ENCODE data around the gene HTR3B.
A peak's percentile ranks its signal among the peaks of the same experiment; 100 is the strongest.
"Not testable (repeated sequence)": the region's sequence is repeated elsewhere in the genome, so short reads cannot be mapped to it uniquely, and the experiment has no call there.

HTR3B gene

DNA sequence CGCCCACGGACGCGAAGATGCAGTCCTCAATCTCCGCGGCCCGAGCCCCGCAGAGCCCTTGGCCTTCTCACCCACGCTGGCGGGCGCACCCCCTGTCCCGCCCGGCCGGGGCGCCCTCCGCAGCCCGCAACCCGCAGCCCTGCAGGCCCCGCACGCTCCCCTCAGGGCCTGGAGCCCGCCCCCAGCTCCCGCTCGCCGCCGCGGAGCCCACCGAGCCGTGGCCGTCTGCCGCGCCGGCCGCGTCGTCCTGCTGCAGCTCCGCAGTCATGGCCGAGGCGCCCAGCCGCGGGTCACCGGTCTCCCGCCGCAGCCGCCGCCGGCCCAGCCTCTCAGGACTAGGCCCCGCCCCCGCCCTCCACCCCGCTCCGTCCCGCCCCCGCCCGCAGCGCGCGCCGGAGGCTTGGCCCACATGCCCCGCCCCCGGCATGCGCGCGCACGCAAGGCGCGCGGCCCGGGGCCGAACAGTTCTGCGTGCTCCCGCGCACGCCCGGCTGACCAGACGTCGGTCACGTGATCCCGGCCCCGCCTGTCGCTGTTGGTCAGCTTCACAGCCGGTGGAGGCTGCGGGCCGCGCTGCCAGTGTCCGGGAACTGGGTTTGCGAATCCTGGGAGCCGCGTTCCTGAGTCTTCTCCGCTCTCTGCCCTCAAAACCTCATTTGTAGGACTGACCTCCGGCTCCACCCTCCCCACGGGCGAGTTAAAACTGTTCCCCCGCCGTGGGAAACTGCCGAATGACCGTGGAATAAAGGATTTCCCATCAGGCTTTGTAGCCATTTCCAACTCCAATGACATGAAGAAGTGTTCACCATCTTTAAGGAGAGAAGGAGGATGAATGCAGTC is 29.1 kb upstream of the HTR3B start, which contains the start of gene USP28:
USP28 (minus strand) TSS at position 339 of the 840 bp plus-strand sequence; CDS start at position 268, 71 bp downstream.
- DNase-seq (ENCODE audit: low read depth in 2 of 2) = peak; percentile 95 to 98
- peak within 1 kb of the TSS; percentile 70 to 71 for H3K4me3 ChIP-seq (replicated peaks in 1 of 2; ENCODE audit: low read depth in 2 of 2, low read length in 2 of 2)
- TF ChIP-seq, protein P1, sequence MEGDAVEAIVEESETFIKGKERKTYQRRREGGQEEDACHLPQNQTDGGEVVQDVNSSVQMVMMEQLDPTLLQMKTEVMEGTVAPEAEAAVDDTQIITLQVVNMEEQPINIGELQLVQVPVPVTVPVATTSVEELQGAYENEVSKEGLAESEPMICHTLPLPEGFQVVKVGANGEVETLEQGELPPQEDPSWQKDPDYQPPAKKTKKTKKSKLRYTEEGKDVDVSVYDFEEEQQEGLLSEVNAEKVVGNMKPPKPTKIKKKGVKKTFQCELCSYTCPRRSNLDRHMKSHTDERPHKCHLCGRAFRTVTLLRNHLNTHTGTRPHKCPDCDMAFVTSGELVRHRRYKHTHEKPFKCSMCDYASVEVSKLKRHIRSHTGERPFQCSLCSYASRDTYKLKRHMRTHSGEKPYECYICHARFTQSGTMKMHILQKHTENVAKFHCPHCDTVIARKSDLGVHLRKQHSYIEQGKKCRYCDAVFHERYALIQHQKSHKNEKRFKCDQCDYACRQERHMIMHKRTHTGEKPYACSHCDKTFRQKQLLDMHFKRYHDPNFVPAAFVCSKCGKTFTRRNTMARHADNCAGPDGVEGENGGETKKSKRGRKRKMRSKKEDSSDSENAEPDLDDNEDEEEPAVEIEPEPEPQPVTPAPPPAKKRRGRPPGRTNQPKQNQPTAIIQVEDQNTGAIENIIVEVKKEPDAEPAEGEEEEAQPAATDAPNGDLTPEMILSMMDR (IDR thresholded peaks at IDR 0.05; ENCODE audit: low read depth, low read length) = no peak

DNA sequence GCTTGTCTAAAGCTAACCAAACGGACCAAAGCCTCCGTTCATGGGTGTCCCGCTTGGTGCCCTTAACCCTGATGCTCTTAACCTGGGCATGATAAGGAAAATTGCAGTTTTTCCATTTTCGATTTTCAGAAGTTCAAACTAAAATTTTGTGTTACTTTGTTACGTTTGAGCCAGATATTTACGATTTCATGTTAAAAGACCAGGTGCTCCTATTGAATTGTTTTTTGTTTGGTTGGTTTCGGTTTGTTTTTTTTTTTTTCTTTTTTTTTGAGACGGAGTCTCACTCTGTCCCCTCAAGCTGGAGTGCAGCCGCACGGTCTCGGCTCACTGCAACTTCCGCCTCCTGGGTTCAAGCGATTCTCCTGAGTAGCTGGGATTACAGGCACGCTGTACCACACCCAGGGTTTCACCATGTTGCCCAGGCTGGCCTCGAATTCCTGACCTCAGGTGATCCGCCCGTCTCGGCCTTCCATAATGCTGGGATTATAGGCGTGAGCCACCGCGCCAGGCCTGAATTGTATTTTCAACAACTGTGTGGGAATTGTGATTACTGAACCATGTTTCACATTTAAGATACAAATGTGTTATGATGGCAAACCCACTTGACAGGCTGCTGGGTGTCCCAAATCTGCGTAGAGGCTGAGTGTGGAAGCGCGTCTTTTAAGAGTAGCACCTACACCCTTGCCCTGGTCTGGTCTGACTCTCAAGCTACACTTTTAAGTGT is 28.4 kb upstream of the HTR3B start:
- TF ChIP-seq, protein P1 (IDR thresholded peaks at IDR 0.05; ENCODE audit: low read depth, low read length) = no peak
- DNase-seq (ENCODE audit: low read depth in 2 of 2) = no peak
- H3K4me3 ChIP-seq (replicated peaks in 1 of 2; ENCODE audit: low read depth in 2 of 2, low read length in 2 of 2) = peak overlapping the region; percentile 49 to 50

DNA sequence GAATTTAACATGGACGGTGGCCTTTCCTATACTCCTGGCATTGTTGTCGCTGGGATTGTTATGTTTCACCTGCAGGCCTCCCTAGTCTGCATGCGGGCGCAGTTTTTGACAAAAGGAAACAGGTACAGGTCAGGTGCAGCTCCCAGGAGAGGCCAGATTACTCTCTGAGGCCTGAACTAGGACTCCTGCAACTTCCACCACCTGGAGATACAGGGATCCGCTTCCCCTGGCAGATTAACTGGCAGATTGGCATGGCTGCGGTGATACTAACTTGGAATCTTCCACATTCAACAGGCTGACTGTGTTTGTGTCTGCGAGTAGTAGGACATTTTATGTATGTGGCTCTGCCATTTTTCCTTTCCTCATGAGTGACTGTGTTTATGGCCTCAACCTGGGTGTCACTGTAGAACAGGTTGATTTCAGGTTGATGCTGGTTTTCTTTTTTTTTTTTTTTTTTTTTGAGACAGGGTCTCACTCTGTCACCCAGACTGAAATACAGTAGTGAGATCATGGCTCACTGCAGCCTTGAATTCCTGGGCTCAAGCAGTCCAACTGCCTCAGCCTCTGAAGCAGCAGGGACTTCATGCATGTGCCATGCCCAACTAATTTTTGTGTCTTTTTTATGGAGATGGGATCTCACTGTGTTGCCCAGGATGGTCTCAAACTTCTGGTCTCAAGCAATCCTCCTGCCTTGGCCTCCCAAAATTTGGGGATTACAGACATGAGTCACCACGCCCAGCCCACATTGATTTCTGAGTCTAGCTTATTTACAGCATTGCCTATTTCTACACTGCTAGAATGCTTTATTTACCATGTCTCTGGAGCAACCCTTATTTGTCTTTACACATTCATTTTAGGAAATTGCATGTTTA is 27.6 kb upstream of the HTR3B start:
- no peak overlapping the region for H3K4me3 ChIP-seq (replicated peaks in 1 of 2; ENCODE audit: low read depth in 2 of 2, low read length in 2 of 2)
- no peak for DNase-seq (ENCODE audit: low read depth in 2 of 2)
- TF ChIP-seq, protein P1 (IDR thresholded peaks at IDR 0.05; ENCODE audit: low read depth, low read length) = no peak

DNA sequence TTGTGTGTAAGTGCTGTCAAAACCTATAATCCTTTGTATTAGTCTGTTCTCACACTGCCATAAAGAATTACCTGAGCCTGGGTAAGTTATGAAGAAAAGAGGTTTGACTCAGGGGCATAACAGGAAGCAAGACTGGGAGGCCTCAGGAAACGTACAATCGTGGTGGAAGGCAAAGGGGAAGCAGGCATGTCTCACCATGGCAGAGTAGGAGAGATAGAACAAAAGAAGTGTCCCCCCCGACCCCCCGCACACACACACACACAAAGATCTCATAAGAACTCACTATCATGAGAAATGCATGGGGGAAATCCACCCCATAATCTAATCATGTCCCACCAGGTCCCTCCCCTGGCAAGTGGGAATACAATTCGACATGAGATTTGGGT is 26.9 kb upstream of the HTR3B start:
- no peak for DNase-seq (ENCODE audit: low read depth in 2 of 2)
- TF ChIP-seq, protein P1 (IDR thresholded peaks at IDR 0.05; ENCODE audit: low read depth, low read length) = no peak
- H3K4me3 ChIP-seq (replicated peaks in 1 of 2; ENCODE audit: low read depth in 2 of 2, low read length in 2 of 2) = no peak overlapping the region

DNA sequence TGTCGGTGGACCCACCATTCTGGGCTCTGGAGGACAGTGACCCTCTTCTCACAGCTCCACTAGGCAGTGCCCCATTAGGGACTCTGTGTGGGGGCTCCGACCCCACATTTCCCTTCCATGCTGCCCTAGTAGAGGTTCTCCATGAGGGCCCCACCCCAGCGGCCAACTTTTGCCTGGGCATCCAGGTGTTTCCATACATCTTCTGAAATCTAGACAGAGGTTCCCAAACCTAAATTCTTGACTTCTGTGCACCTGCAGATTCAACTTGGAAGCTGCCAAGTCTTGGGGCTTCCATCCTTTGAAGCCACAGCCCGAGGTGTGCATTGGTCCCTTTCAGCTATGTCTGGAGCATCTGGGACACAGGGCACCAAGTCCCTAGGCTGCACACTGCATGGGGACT is 25.1 kb upstream of the HTR3B start:
- not testable (repeated sequence) for DNase-seq (ENCODE audit: low read depth in 2 of 2); H3K4me3 ChIP-seq (replicated peaks in 1 of 2; ENCODE audit: low read depth in 2 of 2, low read length in 2 of 2)

DNA sequence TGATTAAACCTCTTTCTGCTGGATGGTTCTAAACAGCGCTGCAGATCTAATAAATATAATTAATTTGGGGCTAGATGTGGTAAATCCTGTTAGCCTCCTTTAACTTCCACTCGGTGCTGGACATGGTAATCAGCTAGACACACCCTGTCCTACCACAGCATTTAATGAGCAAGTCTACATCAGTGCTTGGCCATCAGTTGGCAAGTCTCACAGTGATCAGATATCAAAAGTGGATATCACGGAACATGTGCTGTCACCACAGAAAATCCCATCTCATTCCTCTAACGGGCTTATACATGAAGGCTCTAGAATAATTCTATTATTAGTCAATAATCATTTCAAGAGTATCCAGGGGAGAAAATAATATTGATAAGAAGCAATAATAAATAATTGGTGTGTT is 23.6 kb upstream of the HTR3B start:
- DNase-seq (ENCODE audit: low read depth in 2 of 2) = no peak
- no peak overlapping the region for H3K4me3 ChIP-seq (replicated peaks in 1 of 2; ENCODE audit: low read depth in 2 of 2, low read length in 2 of 2)
- TF ChIP-seq, protein P1 (IDR thresholded peaks at IDR 0.05; ENCODE audit: low read depth, low read length) = no peak
